MCF 10A (cell line): ENCODE results near the gene ELANE. TPM values are rescaled to one million over a fixed set of nuclear protein-coding genes. Genes with fewer than 3 reads are reported as not detected.

ENCODE experiments used
- BruUV-seq: library from RNA; stranded (reverse); fragments of 400-500 nt; replicated peaks from 2 replicates; lab custom pipeline; 2021; lab: Mats Ljungman, UMichigan
- CTCF ChIA-PET: fragments of 300-600 bp; sonication (Branson Sonifier 250); formaldehyde crosslinking; extraction: SDS; loops from one replicate; lab custom pipeline; 2021; ENCODE audit warnings: antibody characterized with exemption, inconsistent platforms; lab: Yijun Ruan, JAX
- POLR2A ChIA-PET: fragments of 300-600, 350-650 bp; sonication (Branson Sonifier 250); formaldehyde crosslinking; extraction: SDS; loops from one replicate; lab custom pipeline; 2020; ENCODE audit warnings: antibody characterized with exemption, inconsistent platforms; lab: Yijun Ruan, JAX
- DNase-seq: peaks from one replicate; pipeline ENCODE4 v3.0.0-alpha.2; 2018; ENCODE audit not compliant: unreplicated experiment
- H3K27ac Mint-ChIP-seq: one replicate; pipeline ENCODE4 v1.8.0; 2022; ENCODE audit warnings: mild to moderate bottlenecking, low read depth, mixed read lengths; ENCODE audit not compliant: unreplicated experiment
- H3K27me3 Mint-ChIP-seq: one replicate; pipeline ENCODE4 v1.8.0; 2022; ENCODE audit warnings: mixed read lengths; ENCODE audit not compliant: insufficient read depth, unreplicated experiment
- H3K36me3 Mint-ChIP-seq: one replicate; pipeline ENCODE4 v1.8.0; 2022; ENCODE audit warnings: mild to moderate bottlenecking, moderate library complexity, mixed read lengths; ENCODE audit not compliant: insufficient read depth, unreplicated experiment
- H3K4me1 Mint-ChIP-seq: one replicate; pipeline ENCODE4 v1.8.0; 2022; ENCODE audit warnings: mixed read lengths; ENCODE audit not compliant: insufficient read depth, unreplicated experiment
- H3K4me3 Mint-ChIP-seq: one replicate; pipeline ENCODE4 v1.8.0; 2022; ENCODE audit warnings: mild to moderate bottlenecking, moderate library complexity, mixed read lengths; ENCODE audit not compliant: unreplicated experiment
- H3K9me3 Mint-ChIP-seq: one replicate; pipeline ENCODE4 v1.8.0; 2022; ENCODE audit warnings: mixed read lengths; ENCODE audit not compliant: unreplicated experiment
- intact Hi-C: fragments of 100-400 bp; cut with micrococcal nuclease; formaldehyde crosslinking; loops from 2 replicates; pipeline ENCODE4 v1.14.1; 2022
- total RNA-seq: library from RNA; stranded (reverse); gene quantifications from 2 replicates; pipeline ENCODE4 v1.2.3, GENCODE V29; 2022
- TF ChIP-seq, protein P1 (sequence below): fragments of 200-600 bp; IDR thresholded peaks from one replicate; pipeline ENCODE4 v1.8.0; 2022; ENCODE audit warnings: antibody characterized with exemption, mild to moderate bottlenecking; ENCODE audit not compliant: unreplicated experiment

Gene ELANE
- total RNA-seq, 1 experiment from 2014 or later, result not detected

DNA sequence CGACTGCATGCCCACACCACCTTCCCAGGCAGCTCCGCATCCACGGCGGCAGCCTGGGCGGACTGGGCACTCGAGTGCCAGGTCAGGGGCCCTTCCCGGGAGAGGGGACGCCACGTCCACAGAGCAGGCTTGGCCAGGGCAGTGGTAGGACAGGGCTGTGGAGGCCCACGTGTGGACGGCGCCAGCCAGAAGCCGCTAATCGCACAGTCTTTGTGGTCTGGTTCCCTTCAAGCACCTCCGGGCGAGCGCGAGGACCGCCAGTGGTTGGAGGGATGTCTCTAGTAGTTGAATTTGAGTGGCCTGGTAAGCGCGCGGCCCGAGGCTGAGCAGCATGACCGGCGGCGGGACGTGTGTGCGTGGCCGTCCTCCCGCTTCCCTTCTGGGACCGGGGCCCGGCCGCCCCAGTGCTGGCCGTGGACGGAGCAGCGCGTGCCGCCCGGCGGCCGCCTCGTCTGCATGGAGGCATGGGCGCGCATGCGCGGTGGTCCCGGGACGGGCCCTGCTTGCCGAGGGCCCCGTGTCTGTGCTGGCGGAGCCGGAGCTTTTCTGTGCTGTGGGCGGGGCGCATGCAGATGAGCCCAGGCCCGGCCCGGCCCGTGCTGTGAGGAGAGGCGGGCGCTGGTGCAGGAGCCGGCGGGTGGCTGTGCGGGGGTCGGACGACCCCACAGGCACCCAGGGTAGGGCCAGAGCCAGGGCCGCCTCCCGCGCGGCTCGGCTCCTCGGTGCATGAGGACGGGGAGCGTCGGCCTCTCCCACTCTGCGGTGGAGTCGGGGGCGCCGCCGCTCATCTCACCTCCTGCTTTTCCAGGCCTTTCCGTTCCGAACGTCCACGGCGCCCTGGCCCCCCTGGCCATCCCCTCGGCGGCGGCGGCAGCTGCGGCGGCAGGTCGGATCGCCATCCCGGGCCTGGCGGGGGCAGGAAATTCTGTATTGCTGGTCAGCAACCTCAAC lies 46.2 kb upstream of the ELANE start:
- Mint-ChIP-seq H3K4me1 (peaks cover 16% of the 10 kb centered on the region), H3K9me3 (no peaks in the 10 kb centered on the region), H3K27ac (no peak overlapping the region), H3K27me3 (no peaks in the 10 kb centered on the region), H3K4me3 (no peak overlapping the region), H3K36me3 (peaks cover 77% of the 10 kb centered on the region)
- POLR2A ChIA-PET, result interaction anchor here (0.7 kb wide), 1 partner anchor 143 kb away, joined by 3 read pairs; no protein-coding TSS in a partner anchor
- no peak for DNase-seq
- no TSS peak for BruUV-seq
- CTCF ChIA-PET, result no interaction called here
- TF ChIP-seq, protein P1, sequence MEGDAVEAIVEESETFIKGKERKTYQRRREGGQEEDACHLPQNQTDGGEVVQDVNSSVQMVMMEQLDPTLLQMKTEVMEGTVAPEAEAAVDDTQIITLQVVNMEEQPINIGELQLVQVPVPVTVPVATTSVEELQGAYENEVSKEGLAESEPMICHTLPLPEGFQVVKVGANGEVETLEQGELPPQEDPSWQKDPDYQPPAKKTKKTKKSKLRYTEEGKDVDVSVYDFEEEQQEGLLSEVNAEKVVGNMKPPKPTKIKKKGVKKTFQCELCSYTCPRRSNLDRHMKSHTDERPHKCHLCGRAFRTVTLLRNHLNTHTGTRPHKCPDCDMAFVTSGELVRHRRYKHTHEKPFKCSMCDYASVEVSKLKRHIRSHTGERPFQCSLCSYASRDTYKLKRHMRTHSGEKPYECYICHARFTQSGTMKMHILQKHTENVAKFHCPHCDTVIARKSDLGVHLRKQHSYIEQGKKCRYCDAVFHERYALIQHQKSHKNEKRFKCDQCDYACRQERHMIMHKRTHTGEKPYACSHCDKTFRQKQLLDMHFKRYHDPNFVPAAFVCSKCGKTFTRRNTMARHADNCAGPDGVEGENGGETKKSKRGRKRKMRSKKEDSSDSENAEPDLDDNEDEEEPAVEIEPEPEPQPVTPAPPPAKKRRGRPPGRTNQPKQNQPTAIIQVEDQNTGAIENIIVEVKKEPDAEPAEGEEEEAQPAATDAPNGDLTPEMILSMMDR, result no peak
- intact Hi-C loops, result no loop called here

DNA sequence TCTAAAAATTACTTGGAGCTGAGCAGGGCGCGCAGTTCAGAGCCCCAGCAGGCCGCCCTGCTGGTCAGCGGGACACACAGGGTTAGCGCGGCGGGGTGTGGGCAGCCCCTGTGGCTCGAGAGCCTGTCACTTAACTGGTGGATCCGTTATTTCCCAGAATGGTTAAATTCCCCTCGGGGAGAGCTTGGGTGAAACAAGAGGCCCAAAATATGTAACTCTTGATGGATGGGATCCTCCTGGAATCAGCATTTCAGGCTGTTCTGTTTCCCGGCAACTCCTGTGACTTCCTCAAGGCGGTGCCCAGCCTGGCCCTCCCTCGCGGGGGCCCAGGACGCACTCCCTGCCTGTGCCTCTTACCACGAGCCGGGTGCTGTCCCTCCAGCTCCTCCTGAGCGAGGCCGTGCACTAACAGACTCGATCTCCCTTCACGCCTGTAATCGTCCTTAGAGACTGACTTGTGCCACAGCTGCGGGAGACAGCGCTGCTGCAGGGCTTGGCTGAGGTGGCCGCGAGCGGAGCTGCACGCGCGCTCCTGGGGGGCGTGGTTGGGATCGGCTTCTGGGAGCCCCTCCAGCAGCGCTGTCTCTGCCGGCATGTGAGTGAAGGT lies 45.2 kb upstream of the ELANE start:
- intact Hi-C loops, result no loop called here
- Mint-ChIP-seq H3K27me3 (no peaks in the 10 kb centered on the region), H3K9me3 (no peaks in the 10 kb centered on the region), H3K4me3 (no peak overlapping the region), H3K4me1 (peaks cover 8% of the 10 kb centered on the region), H3K36me3 (peaks cover 82% of the 10 kb centered on the region), H3K27ac (no peak overlapping the region)
- TF ChIP-seq, protein P1, result no peak
- POLR2A ChIA-PET, result interaction anchor here (0.5 to 1.5 kb wide), 2 partner anchors 9 kb away, joined by 3 read pairs; no protein-coding TSS in a partner anchor
- no peak for DNase-seq
- CTCF ChIA-PET, result interaction anchor here (0.6 kb wide), 1 partner anchor 90 kb away, joined by 3 read pairs; no protein-coding TSS in a partner anchor
- no TSS peak for BruUV-seq

DNA sequence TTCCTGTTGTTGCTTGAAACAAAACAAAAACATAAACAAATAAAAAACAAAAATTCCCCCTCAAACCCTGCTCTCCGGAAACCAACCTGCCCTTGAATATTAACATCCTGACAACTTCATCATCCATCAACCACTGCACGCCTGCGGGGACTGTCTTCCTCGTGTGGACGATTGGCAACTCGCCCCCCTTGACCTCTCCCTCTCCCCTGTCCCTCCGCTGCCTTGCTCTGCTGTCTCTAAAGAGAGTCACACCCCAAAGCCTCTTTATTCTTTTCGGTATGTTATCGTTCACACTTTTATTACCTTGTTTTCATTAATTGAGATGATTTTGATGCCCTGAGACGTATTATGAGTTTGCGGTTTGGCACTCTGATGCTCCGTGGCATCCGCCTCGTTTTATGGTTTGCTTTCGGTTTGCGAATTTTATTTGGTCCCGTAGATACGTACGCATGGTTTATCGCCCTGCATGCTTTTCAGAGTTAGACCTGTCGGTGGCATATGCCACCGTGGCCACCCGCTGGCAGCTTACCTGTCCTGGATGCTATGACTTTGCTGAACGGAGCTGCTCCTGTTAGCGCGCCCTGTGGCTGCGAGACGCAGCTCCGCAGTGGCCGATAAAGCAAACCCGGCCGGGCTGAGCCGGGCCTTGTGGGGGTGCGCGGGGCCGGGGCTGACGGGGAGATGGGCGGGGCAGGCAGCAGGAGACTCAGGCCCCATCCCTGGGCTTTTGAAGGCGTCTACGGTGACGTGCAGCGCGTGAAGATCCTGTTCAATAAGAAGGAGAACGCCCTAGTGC lies 44.3 kb upstream of the ELANE start:
- no TSS peak for BruUV-seq
- POLR2A ChIA-PET, result interaction anchor here (1.3 to 1.5 kb wide), 2 partner anchors 10 kb away, joined by 3 read pairs; no protein-coding TSS in a partner anchor
- intact Hi-C loops, result no loop called here
- Mint-ChIP-seq H3K4me3 (no peak overlapping the region), H3K27ac (no peak overlapping the region), H3K4me1 (no peaks in the 10 kb centered on the region), H3K9me3 (no peaks in the 10 kb centered on the region), H3K27me3 (no peaks in the 10 kb centered on the region), H3K36me3 (peaks cover 76% of the 10 kb centered on the region)
- no peak for DNase-seq
- CTCF ChIA-PET, result no interaction called here
- TF ChIP-seq, protein P1, result no peak
